K562 (cell line): ENCODE results near the gene A4GNT. TPM values are rescaled to one million over a fixed set of nuclear protein-coding genes. Genes with fewer than 3 reads are reported as not detected.
A peak's percentile ranks its signal among the peaks of the same experiment; 100 is the strongest.

Experiments
- CTCF ChIP-seq, 3 experiments: IDR thresholded peaks in 2 of 3; conservative IDR thresholded peaks in 1 of 3; 2 replicates each; pipeline ENCODE4 v1.5.1; 2011 to 2012; ENCODE audit warnings: low read length in 3 of 3, mild to moderate bottlenecking in 3 of 3, control low read depth in 2 of 3, improper control_type of control experiment in 1 of 3, inconsistent platforms in 1 of 3, low read depth in 1 of 3, mixed read lengths in 1 of 3, moderate library complexity in 1 of 3; ENCODE audit not compliant: insufficient read depth in 2 of 3
- ELK3 ChIP-seq: fragments of 450-650 bp; formaldehyde crosslinking; IDR thresholded peaks from 2 replicates; pipeline ENCODE4 v1.4.0; 2020; ENCODE audit warnings: mild to moderate bottlenecking
- ERF ChIP-seq: fragments of 450-650 bp; formaldehyde crosslinking; IDR thresholded peaks from 2 replicates; pipeline ENCODE4 v1.4.0; 2020; ENCODE audit warnings: mild to moderate bottlenecking, mixed read lengths
- GTF2A2 ChIP-seq: IDR thresholded peaks from 2 replicates; pipeline ENCODE4 v1.6.1; 2016; ENCODE audit warnings: mild to moderate bottlenecking, missing genetic modification characterization, missing compliant biosample characterization
- KHSRP ChIP-seq: fragments of 450-650 bp; IDR thresholded peaks from 2 replicates; pipeline ENCODE4 v1.6.1; 2017
- PPARD ChIP-seq: fragments of 250-450 bp; sonication (Bioruptor Pico); IDR thresholded peaks from 2 replicates; pipeline ENCODE4 v1.8.0; 2022; ENCODE audit warnings: inconsistent platforms, mild to moderate bottlenecking, moderate library complexity
- RAD21 ChIP-seq, 2 experiments: fragments of 250-450 bp in 1 of 2; fragments of 450-650 bp in 1 of 2; sonication (Bioruptor Pico) in 1 of 2; formaldehyde crosslinking in 1 of 2; IDR thresholded peaks in 1 of 2; conservative IDR thresholded peaks in 1 of 2; 2 replicates each; pipeline versions ENCODE4 v1.4.0 to v1.8.0; 2020 to 2022; ENCODE audit warnings: mild to moderate bottlenecking in 2 of 2, moderate library complexity in 1 of 2
- RBM22 ChIP-seq: fragments of 200-400 bp; formaldehyde crosslinking; IDR thresholded peaks from 2 replicates; pipeline ENCODE4 v1.6.1; 2018; ENCODE audit warnings: low read length, low read depth; ENCODE audit not compliant: poor library complexity, severe bottlenecking
- SAFB ChIP-seq: fragments of 200-400 bp; formaldehyde crosslinking; IDR thresholded peaks from 2 replicates; pipeline ENCODE4 v1.6.1; 2017; ENCODE audit warnings: low read depth, low read length, borderline replicate concordance
- SMC3 ChIP-seq: conservative IDR thresholded peaks from 2 replicates; pipeline ENCODE4 v1.6.1; 2011; ENCODE audit warnings: low read depth, low read length, improper control_type of control experiment; ENCODE audit not compliant: insufficient read depth
- TSC22D4 ChIP-seq: fragments of 450-650 bp; IDR thresholded peaks from 2 replicates; pipeline ENCODE4 v1.6.1; 2016; ENCODE audit warnings: missing genetic modification characterization, missing biosample characterization, control low read depth
- U2AF1 ChIP-seq: fragments of 200-400 bp; formaldehyde crosslinking; optimal IDR thresholded peaks from 2 replicates; pipeline ENCODE3; 2017; ENCODE audit warnings: mild to moderate bottlenecking, low read depth, low read length, moderate library complexity
- ZHX1 ChIP-seq: fragments of 150-350 bp; conservative IDR thresholded peaks from 2 replicates; pipeline ENCODE4 v1.6.1; 2014; ENCODE audit warnings: low read length
- ZNF133 ChIP-seq: fragments of 250-450 bp; sonication (Bioruptor Pico); IDR thresholded peaks from 2 replicates; pipeline ENCODE4 v1.4.0; 2020; ENCODE audit warnings: mild to moderate bottlenecking
- ZNF217 ChIP-seq: sonication (generic); formaldehyde crosslinking; IDR thresholded peaks from 2 replicates; pipeline ENCODE4 v1.8.0; 2022; ENCODE audit warnings: mild to moderate bottlenecking, missing genetic modification reagents
- ZNF384 ChIP-seq: IDR thresholded peaks from 2 replicates; pipeline ENCODE4 v1.6.1; 2012; ENCODE audit warnings: low read depth, low read length, improper control_type of control experiment
- ZNF511 ChIP-seq: sonication (generic); formaldehyde crosslinking; IDR thresholded peaks from 2 replicates; pipeline ENCODE4 v1.8.0; 2022; ENCODE audit warnings: mild to moderate bottlenecking, missing genetic modification reagents
- polyA plus RNA-seq, 8 experiments: library from polyadenylated mRNA; depleted of rRNA in 4 of 8; stranded (reverse) in 5 of 8; unstranded in 3 of 8; fragments of >200 nt; fragmentation: Nextera tagmentation in 2 of 8; fragmentation: Illumina TruSeq in 1 of 8; extraction: Ambion mirVana in 2 of 8; extraction: Trizol in 1 of 8; gene quantifications; 2 replicates each; pipeline versions ENCODE4 v1.2.1 to v1.2.3, GENCODE V29; 2011 to 2014; ENCODE audit warnings: inconsistent platforms in 1 of 8, missing spikeins in 1 of 8
- total RNA-seq, 7 experiments: library from RNA; depleted of rRNA in 6 of 7; stranded (reverse); fragments of >200 nt in 6 of 7; fragmentation: Illumina TruSeq in 2 of 7; extraction: Trizol in 2 of 7; gene quantifications; 2 replicates each; pipeline versions ENCODE4 v1.2.1 to v1.2.3, GENCODE V29; 2011 to 2021; ENCODE audit warnings: low replicate concordance in 1 of 7

The A4GNT gene
- total and polyA plus RNA-seq, 9 of the 15 experiments (the other 6 are each of a cell fraction or from before 2014, with no cell fraction given) = not detected

- TF ChIP-seq RBM22 (no peak), ZNF133 (CRISPR knock-in tag) (no peak), ZHX1 (no peak), U2AF1 (no peak), ELK3 (no peak), ZNF217 (CRISPR knock-in tag) (no peak), PPARD (CRISPR knock-in tag) (no peak), ZNF511 (no peak), ZNF384 (no peak), RAD21 (CRISPR knock-in tag; conservative IDR thresholded peaks at IDR 0.05 in 1 of 2, IDR thresholded peaks at IDR 0.05 in 1 of 2) (peak; percentile 71 to 81), KHSRP (no peak), TSC22D4 (no peak), GTF2A2 (tag) (no peak), SAFB (no peak), CTCF (IDR thresholded peaks at IDR 0.05 in 2 of 3, conservative IDR thresholded peaks at IDR 0.05 in 1 of 3; ENCODE audit: insufficient read depth in 2 of 3, low read depth in 1 of 3, low read length in 3 of 3) (peak; percentile 63 to 76 (median 67)), SMC3 (0 out of 2 replicates have a peak, but pooled peaks have one; percentile 3), ERF (CRISPR knock-in tag) (no peak)
Observed at GRCh38 chr3:138118612-138119422, 13.4 kb downstream of the A4GNT start (continued).
